HCT116 (cell line): ENCODE data around the gene ABCC11.

Source experiments
- CTCF ChIP-seq, 3 experiments: fragments of 200-600 bp in 1 of 3; sonication (generic) in 1 of 3; IDR thresholded peaks in 2 of 3; conservative IDR thresholded peaks in 1 of 3; 2 replicates each; pipeline ENCODE4 v1.5.1; 2012 to 2017; ENCODE audit warnings: low read depth in 2 of 3, low read length in 2 of 3, antibody characterized with exemption in 1 of 3, borderline replicate concordance in 1 of 3, control low read depth in 1 of 3, mild to moderate bottlenecking in 1 of 3, mixed read lengths in 1 of 3, mixed run types in 1 of 3, moderate library complexity in 1 of 3; ENCODE audit not compliant: insufficient read depth in 1 of 3
- EZH2phosphoT487 ChIP-seq: fragments of 200-600 bp; IDR thresholded peaks from 2 replicates; pipeline ENCODE4 v1.6.1; 2018; ENCODE audit warnings: antibody characterized with exemption, borderline replicate concordance
- POLR2AphosphoS5 ChIP-seq: IDR thresholded peaks from 2 replicates; pipeline ENCODE4 v1.6.1; 2011; ENCODE audit warnings: mild to moderate bottlenecking, low read depth, low read length, moderate library complexity
- RAD21 ChIP-seq: IDR thresholded peaks from 2 replicates; pipeline ENCODE4 v1.6.1; 2012; ENCODE audit warnings: low read depth, mild to moderate bottlenecking
- SP1 ChIP-seq: IDR thresholded peaks from 2 replicates; pipeline ENCODE4 v1.6.1; 2012; ENCODE audit warnings: low read depth

GRCh38 chr16:48180868-48181480 is 66.4 kb downstream of the ABCC11 start:
- TF ChIP-seq POLR2AphosphoS5 (no peak), CTCF (IDR thresholded peaks at IDR 0.05 in 2 of 3, conservative IDR thresholded peaks at IDR 0.05 in 1 of 3; ENCODE audit: borderline replicate concordance in 1 of 3, insufficient read depth in 1 of 3, low read depth in 2 of 3, low read length in 2 of 3) (no peak), RAD21 (no peak), SP1 (no peak), EZH2phosphoT487 (no peak)
